Fibroblast of the conjunctiva (primary cell): ENCODE results near the gene MAST2.
"Not testable (repeated sequence)": the region's sequence is repeated elsewhere in the genome, so short reads cannot be mapped to it uniquely, and the experiment has no call there.

ENCODE experiments used
- DNase-seq: peaks from one replicate; pipeline ENCODE4 v3.0.0-alpha.2; 2010; ENCODE audit warnings: low read depth

Gene MAST2

GRCh38 chr1:46026531-46026930 lies 223.1 kb downstream of the MAST2 start:
- DNase-seq = no peak

DNA sequence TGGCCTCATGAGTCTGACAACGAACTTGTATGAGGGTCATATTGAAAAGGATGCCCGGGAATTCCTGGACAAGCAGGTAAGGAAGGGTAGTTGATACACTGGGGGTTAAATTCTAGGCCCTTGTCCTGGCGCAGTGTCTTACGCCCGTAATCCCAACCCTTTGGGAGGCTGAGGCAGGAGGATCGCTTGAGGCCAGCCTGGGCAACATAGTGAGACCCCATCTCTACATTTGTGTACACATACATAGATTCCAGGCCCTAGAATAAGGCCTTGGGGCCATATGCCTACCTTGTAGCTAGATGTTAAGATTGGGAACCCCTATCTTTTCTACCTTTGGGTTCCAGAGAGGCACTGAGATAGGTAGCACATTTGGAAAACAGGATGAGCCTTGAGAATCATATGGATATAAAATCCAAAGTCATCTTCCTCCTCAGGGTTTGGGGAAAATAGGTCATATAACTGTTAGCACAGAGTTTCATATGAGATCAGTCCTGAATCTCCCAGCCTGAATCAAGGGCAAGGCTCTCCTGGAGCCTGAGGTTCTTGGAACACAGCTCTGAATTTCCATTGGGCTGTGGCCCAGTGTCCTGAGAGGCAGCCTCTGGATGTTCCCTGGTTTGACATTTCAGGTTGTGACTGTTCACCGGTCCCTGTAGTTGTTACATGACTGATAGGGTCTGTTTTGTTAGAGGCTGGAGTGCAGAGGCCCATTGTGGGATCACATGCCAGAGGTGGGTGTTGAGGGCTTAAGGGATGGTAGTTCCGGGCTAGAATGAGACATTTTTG lies 224.6 kb downstream of the MAST2 start:
- DNase-seq = no peak

DNA sequence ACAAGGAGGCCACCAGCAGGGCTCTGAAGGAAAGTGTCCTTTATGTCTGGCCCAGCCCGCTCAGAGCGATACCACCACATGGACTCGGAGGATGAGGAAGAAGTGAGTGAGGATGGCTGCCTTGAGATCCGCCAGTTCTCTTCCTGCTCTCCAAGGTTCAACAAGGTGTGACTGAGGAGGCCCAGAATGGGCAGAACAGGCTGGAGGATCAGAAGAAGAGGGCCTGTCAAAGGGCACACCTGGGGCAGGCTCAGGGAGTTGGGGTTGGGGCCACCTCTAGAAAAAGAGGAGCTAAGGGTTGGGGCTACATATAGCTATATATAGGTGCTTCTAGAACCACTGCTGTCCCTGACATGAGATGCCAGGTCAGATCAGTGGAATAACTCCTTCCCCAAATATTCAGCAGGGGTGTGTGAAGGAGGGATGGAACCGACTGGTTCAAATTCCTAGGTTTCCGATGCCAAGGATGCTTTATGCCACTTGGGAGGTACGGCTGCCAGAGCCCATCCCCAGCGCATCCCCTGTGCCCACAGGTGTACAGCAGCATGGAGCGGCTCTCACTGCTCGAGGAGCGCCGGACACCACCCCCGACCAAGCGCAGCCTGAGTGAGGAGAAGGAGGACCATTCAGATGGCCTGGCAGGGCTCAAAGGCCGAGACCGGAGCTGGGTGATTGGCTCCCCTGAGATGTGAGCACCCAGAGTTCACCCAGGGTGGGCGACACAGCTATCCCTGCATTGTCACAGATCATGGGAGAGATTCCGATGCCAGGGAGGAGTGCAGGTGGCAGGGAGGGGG lies 226.9 kb downstream of the MAST2 start:
- no peak for DNase-seq

DNA sequence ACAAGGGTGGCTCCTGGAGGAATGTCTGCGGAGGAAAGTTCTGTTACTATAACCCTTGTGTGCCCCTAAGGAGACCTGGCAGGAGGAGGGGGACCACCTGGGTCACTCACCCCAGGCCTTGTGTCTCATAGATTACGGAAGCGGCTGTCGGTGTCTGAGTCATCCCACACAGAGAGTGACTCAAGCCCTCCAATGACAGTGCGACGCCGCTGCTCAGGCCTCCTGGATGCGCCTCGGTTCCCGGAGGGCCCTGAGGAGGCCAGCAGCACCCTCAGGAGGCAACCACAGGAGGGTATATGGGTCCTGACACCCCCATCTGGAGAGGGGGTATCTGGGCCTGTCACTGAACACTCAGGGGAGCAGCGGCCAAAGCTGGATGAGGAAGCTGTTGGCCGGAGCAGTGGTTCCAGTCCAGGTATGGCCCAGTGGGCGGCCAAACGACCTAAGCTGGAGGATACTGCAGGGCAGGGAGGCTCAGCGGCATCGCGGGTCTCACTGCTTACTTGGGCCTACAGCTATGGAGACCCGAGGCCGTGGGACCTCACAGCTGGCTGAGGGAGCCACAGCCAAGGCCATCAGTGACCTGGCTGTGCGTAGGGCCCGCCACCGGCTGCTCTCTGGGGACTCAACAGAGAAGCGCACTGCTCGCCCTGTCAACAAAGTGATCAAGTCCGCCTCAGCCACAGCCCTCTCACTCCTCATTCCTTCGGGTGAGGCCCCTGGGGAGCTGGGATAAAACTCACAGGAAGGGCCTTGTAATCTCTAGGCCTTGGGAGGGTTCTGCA lies 227.7 kb downstream of the MAST2 start:
- DNase-seq = no peak

DNA sequence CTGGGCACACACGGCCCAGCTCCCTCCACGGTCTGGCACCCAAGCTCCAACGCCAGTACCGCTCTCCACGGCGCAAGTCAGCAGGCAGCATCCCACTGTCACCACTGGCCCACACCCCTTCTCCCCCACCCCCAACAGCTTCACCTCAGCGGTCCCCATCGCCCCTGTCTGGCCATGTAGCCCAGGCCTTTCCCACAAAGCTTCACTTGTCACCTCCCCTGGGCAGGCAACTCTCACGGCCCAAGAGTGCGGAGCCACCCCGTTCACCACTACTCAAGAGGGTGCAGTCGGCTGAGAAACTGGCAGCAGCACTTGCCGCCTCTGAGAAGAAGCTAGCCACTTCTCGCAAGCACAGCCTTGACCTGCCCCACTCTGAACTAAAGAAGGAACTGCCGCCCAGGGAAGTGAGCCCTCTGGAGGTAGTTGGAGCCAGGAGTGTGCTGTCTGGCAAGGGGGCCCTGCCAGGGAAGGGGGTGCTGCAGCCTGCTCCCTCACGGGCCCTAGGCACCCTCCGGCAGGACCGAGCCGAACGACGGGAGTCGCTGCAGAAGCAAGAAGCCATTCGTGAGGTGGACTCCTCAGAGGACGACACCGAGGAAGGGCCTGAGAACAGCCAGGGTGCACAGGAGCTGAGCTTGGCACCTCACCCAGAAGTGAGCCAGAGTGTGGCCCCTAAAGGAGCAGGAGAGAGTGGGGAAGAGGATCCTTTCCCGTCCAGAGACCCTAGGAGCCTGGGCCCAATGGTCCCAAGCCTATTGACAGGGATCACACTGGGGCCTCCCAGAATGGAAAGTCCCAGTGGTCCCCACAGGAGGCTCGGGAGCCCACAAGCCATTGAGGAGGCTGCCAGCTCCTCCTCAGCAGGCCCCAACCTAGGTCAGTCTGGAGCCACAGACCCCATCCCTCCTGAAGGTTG lies 231.4 kb downstream of the MAST2 start:
- no peak for DNase-seq

GRCh38 chr1:46036894-46037839 lies 233.8 kb downstream of the MAST2 start:
- DNase-seq = peak; percentile 76

DNA sequence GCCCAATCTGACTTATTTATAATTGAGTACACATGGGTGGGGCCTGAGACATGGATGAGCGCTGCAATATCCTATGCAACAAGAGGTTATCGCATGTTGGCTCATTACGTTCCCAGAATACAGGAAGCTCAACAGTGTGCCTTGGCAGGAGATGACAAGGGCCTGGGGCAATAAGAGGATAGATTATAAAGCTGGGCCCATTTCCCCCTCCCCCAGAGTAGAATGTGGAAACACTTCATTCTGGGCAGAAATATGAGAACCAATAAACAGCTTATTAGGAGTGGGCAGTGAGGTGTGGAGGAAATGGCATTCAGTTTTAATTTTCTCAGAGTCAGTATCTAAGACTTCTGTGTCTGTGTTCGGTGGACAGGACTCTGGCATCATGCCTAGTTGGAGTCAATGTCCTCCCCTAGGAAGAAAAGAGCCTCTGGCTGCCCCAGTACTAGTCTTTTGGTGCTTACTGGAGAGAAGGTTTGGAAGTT lies 236.2 kb downstream of the MAST2 start:
- DNase-seq = peak; percentile 23

DNA sequence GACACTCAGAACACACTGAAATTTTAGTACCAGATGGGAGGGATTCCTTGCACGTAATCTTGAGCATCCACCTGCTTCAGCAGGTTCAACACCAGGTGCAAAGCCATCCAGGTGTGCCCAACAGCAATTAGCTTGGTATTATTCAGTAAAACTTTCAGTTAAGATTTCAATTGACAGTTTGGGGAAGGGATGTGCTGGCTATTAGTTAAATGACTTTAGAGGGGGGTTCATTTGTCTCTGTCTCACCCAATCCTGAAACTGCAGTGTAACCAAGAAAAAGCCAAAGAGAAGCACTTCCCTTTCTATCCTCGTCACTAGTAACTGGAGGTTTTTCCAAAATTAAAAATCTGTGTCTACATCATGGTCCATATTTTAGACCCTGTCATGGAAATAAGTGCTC lies 238.1 kb downstream of the MAST2 start:
- no peak for DNase-seq

GRCh38 chr1:46041974-46042373 lies 238.6 kb downstream of the MAST2 start:
- no peak for DNase-seq

DNA sequence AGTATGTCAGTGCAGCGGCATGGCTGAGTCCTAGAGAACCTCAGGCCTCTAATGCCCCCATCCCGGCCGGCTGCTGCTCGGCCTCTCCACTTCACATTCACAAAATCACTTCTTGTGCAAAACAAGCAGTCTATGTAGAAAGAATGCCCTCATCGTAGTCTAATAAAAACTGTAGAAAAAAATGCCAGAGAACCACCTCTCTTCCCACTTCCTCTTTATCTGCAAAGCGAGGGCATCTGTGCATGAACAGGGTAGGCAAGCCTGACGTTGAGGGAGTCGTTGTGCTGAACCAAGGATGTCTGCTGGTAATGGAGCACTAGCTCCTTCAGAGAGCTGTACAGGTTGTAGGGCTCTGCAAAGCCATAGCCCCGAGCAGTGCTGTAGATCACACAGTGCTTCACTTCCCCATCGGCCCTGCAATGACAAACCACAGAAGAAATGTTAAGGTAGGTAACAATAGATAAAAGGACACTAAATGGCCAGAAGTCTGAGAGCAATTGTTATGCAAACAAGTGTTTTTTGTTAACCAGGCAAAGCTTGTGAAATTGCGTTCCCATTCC lies 240.1 kb downstream of the MAST2 start:
- DNase-seq = no peak

DNA sequence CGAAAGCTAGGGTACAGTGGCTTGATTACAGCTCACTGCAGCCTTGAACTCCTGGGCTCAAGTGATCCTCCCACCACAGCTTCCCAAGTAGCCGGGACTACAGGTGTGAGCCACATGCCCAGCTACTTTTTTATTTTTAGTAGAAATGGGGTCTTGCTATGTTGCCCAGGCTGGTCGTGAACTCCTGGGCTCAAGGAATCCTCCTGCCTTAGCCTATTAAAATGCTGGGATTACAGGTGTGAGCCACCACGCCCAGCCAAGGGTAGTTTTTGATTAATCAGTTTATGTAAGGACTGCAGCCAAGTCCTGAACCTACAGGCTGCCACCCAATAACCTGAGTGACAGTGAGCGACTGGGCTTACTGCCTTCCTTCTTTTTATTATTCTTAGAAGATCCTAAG lies 240.7 kb downstream of the MAST2 start:
- no peak for DNase-seq

DNA sequence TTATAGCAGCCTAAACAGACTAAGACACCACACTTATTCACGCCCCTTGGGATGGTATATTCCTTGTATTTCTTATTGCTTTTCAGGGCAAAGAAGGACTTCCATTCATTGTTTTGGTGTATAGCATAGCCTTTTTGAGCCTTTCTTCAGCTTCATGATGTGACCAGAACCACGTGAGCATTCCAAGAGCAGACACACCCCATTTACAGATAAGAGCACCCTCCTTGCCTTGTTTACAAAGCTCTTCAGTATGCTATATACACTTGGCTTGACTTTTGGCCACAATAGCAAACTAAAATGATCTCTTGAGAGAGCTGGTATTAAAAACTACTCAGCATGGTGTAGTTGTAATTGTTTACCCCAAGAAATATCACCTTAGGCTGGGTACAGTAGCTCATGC lies 250.3 kb downstream of the MAST2 start:
- DNase-seq = no peak

DNA sequence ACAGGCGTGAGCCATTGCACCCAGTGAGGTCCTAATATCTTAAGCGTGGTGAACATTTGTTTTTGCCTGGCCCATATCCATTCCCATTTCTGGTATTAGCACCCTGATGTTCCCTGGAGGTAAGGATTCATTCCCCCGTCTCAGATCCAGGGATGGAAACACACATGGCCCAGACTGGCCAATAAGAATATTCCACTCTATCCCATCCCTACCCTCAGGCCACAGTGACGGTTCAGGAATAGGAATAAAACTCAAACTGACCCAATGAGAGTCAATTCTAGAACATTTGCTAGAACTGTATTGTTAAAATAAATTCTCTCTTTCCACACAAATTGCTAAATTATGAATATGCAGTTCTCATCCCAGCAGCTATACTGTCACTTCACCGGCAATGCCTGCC lies 252.9 kb downstream of the MAST2 start:
- no peak for DNase-seq

DNA sequence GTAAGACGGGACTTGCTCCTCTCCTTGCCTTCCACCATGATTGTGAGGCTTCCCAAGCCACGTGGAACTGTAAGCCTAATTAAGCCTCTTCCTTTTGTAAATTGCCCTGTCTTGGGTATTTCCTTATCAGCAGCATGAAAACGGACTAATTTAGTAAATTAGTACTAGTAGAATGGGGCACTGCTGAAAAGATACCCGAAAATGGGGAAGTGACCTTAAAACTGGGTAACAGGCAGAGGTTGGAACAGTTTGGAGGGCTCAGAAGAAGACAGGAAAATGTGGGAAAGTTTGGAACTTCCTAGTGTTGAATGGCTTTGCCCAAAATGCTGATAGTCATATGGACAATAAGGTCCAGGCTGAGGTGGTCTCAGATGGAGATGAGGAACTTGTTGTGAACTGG lies 253.8 kb downstream of the MAST2 start:
- DNase-seq = not testable (repeated sequence)

DNA sequence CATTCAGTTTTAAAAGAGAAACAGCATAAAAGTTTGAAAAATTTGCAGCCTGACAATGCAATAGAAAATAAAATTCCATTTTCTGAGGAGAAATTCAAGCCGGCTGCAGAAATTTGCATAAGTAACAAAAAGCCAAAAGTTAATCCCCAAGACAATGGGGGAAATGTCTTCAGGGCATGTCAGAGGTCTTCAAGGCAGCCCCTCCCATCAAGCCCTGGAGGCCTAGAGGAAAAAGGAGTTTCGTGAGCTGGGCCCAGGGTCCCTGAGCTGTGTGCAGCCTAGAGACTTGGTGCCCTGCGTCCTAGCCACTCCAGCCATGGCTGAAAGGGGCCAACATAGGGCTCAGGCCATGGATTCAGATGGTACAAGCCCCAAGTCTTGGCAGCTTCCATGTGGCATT lies 254.4 kb downstream of the MAST2 start:
- no peak for DNase-seq

DNA sequence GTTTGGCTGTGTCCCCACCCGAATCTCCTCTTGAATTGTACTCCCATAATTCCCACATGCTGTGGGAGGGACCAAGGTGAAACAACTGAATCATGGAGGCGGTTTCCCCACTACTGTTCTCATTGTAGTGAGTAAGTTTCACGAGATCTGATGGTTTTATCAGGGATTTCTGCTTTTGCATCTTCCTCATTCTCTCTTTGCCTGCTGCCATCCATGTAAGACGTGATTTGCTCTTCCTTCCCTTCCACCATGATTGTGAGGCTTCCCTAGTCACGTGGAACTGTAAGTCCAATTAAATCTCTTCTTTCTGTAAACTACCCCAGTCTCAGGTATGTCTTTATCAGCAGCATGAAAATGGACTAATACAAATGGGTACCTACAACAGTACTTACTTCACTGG lies 255.5 kb downstream of the MAST2 start:
- DNase-seq = no peak

DNA sequence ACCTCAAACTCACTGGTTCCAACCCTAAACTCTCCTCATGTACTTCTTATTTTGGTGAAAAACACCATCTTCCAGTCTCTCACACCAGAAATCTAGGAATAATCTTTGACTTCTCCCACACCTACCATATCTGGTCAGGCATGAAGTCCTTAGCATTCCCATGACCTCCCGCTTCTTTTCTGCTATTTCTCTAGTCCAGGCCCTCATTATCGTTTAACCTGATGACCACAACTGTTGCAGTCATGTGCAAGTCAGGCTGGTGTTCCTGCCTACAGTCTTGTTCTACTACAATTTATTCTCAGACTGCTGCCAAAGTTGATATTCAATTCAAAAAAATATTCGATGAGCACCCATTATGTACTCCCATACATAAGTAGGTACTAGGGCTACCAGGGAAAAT lies 257.7 kb downstream of the MAST2 start:
- no peak for DNase-seq

DNA sequence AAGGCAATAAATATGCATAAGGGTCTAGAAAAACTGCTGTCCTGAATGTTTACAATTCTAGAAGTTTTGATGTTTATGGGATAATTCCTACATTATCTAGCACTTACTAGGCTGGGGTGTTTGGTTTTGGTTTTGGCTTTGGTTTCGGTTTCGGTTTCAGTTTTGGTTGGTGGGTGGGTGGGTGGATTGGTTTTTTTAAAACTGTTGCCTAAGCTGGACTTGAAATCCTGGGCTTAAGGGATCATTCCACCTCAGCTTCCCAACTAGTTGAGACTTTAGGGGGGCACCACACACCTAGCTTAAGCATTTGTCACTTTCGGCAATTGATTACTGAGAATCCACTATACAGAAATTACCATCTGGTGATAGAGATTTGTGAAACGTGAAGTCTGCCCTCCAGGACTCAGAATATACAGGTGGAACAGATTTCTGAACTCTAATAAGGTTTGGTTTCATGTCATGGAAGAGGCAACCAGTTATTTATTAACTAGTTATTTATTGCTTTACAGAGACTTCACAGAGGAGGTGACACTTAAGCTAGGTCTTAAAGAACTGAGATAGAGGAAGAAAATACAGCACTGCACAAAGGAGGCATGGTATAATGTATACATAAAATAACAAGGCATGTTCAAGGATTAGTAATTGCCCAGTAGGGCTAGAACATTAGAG lies 259.4 kb downstream of the MAST2 start:
- DNase-seq = no peak

GRCh38 chr1:46064708-46065107 lies 261.3 kb downstream of the MAST2 start:
- no peak for DNase-seq
